CD14-positive monocyte (primary cell): ENCODE results near the gene DVL3. TPM values are rescaled to one million over a fixed set of nuclear protein-coding genes. Genes with fewer than 3 reads are reported as not detected.

Source experiments
- DNase-seq, 3 donors: peaks; one replicate each; pipeline ENCODE4 v3.0.0-alpha.2; 2011 to 2022
- H2AFZ ChIP-seq: 2 replicates; pipeline ENCODE4 v1.6.0; 2012; ENCODE audit warnings: mild to moderate bottlenecking, low read depth, low read length, inconsistent platforms; ENCODE audit not compliant: insufficient read depth, poor library complexity, severe bottlenecking
- H3K27ac ChIP-seq, 2 donors: 1 replicate in 1 of 2; 2 replicates in 1 of 2; pipeline ENCODE4 v1.5.1; 2012 to 2013; ENCODE audit warnings: low read length in 2 of 2, control low read depth in 1 of 2, inconsistent platforms in 1 of 2, low read depth in 1 of 2, mild to moderate bottlenecking in 1 of 2
- H3K27me3 ChIP-seq, 2 donors: one replicate each; pipeline versions ENCODE4 v1.6.0 to v1.6.1; 2011 to 2013; ENCODE audit warnings: low read length in 2 of 2; ENCODE audit not compliant: control insufficient read depth in 2 of 2, insufficient read depth in 2 of 2
- H3K36me3 ChIP-seq, 2 donors: replicated peaks in 1 of 2; 1 replicate in 1 of 2; 2 replicates in 1 of 2; pipeline versions ENCODE4 v1.5.1 to v1.6.1; 2012 to 2013; ENCODE audit warnings: low read length in 2 of 2, control low read depth in 1 of 2, inconsistent platforms in 1 of 2, mild to moderate bottlenecking in 1 of 2; ENCODE audit not compliant: insufficient read depth in 2 of 2, control insufficient read depth in 1 of 2
- H3K4me1 ChIP-seq, 2 donors: 1 replicate in 1 of 2; 2 replicates in 1 of 2; pipeline versions ENCODE4 v1.5.1 to v1.6.1; 2012 to 2013; ENCODE audit warnings: low read length in 2 of 2, control low read depth in 1 of 2, inconsistent platforms in 1 of 2, mild to moderate bottlenecking in 1 of 2, moderate library complexity in 1 of 2; ENCODE audit not compliant: insufficient read depth in 2 of 2, control insufficient read depth in 1 of 2
- H3K4me2 ChIP-seq: replicated peaks from 2 replicates; pipeline ENCODE3; 2012; ENCODE audit warnings: low read length, moderate library complexity, mild to moderate bottlenecking; ENCODE audit not compliant: poor library complexity, severe bottlenecking; ENCODE audit errors: extremely low read depth
- H3K4me3 ChIP-seq, 3 experiments: fragments of 200-600 bp in 1 of 3; sonication (generic) in 1 of 3; replicated peaks in 1 of 3; 1 replicate in 2 of 3; 2 replicates in 1 of 3; pipeline ENCODE4 v1.5.1; 2011 to 2013; ENCODE audit warnings: low read length in 3 of 3, mild to moderate bottlenecking in 3 of 3, control low read depth in 2 of 3, low read depth in 2 of 3, inconsistent platforms in 1 of 3, moderate library complexity in 1 of 3
- H3K79me2 ChIP-seq: 2 replicates; pipeline ENCODE4 v1.6.0; 2012; ENCODE audit warnings: mild to moderate bottlenecking, control low read depth, inconsistent platforms, low read length, moderate library complexity; ENCODE audit not compliant: insufficient read depth
- H3K9ac ChIP-seq: 2 replicates; pipeline ENCODE4 v1.6.0; 2017; ENCODE audit warnings: low read length, mild to moderate bottlenecking; ENCODE audit not compliant: insufficient read depth, poor library complexity, severe bottlenecking
- H3K9me3 ChIP-seq, 2 donors: replicated peaks in 1 of 2; 1 replicate in 1 of 2; 2 replicates in 1 of 2; pipeline versions ENCODE4 v1.5.1 to v1.6.1; 2012 to 2013; ENCODE audit warnings: low read length in 2 of 2, control low read depth in 1 of 2; ENCODE audit not compliant: control insufficient read depth in 1 of 2, insufficient read depth in 1 of 2
- H4K20me1 ChIP-seq: 2 replicates; pipeline ENCODE4 v1.6.0; 2012; ENCODE audit warnings: mild to moderate bottlenecking, low read length, control low read depth, moderate library complexity; ENCODE audit not compliant: insufficient read depth
- H3K27ac Mint-ChIP-seq, 7 donors: one replicate each; pipeline ENCODE4 v1.8.0; 2020; ENCODE audit warnings: mild to moderate bottlenecking in 7 of 7, mixed read lengths in 7 of 7, moderate library complexity in 6 of 7, inconsistent platforms in 2 of 7
- H3K27me3 Mint-ChIP-seq, 3 donors: one replicate each; pipeline ENCODE4 v1.8.0; 2021 to 2022; ENCODE audit warnings: low read depth in 3 of 3, mild to moderate bottlenecking in 3 of 3, mixed read lengths in 3 of 3, moderate library complexity in 3 of 3, inconsistent platforms in 1 of 3
- H3K36me3 Mint-ChIP-seq, 2 donors: one replicate each; pipeline ENCODE4 v1.8.0; 2020; ENCODE audit warnings: mixed read lengths in 2 of 2, inconsistent platforms in 1 of 2, mild to moderate bottlenecking in 1 of 2
- H3K4me1 Mint-ChIP-seq: one replicate; pipeline ENCODE4 v1.8.0; 2020; ENCODE audit warnings: mild to moderate bottlenecking, mixed read lengths
- H3K4me3 Mint-ChIP-seq, 2 donors: one replicate each; pipeline ENCODE4 v1.8.0; 2020; ENCODE audit warnings: mild to moderate bottlenecking in 2 of 2, mixed read lengths in 2 of 2, moderate library complexity in 1 of 2
- H3K9me3 Mint-ChIP-seq, 7 donors: one replicate each; pipeline ENCODE4 v1.8.0; 2020 to 2022; ENCODE audit warnings: mixed read lengths in 7 of 7, mild to moderate bottlenecking in 6 of 7, moderate library complexity in 6 of 7, inconsistent platforms in 2 of 7
- WGBS: methylation state at CpG from one replicate; pipeline ENCODE4 v1.1.5; 2013; ENCODE audit warnings: missing lambda C conversion rate; ENCODE audit not compliant: insufficient coverage; 5-methylcytosine and 5-hydroxymethylcytosine counted together
- intact Hi-C, 2 donors: fragments of 100-400 bp; cut with micrococcal nuclease; formaldehyde crosslinking; loops; one replicate each; pipeline versions ENCODE4 v1.15.0 to v1.15.1; 2023
- polyA plus RNA-seq, 3 donors: library from polyadenylated mRNA; depleted of rRNA in 1 of 3; unstranded in 2 of 3; stranded (reverse) in 1 of 3; fragments of 300-500 nt in 2 of 3; fragments of >200 nt in 1 of 3; fragmentation: Illumina TruSeq in 2 of 3; gene quantifications; 1 replicate in 2 of 3; 2 replicates in 1 of 3; pipeline ENCODE4 v1.2.3, GENCODE V29; 2012 to 2021
- TF ChIP-seq, protein P1 (sequence below): fragments of 200-600 bp; IDR thresholded peaks from one replicate; pipeline ENCODE4 v1.8.0; 2022; ENCODE audit warnings: antibody characterized with exemption, mild to moderate bottlenecking

Gene DVL3
- polyA plus RNA-seq, 3 donors, result 4.5 to 42.1 (median 9.4) TPM

DNA sequence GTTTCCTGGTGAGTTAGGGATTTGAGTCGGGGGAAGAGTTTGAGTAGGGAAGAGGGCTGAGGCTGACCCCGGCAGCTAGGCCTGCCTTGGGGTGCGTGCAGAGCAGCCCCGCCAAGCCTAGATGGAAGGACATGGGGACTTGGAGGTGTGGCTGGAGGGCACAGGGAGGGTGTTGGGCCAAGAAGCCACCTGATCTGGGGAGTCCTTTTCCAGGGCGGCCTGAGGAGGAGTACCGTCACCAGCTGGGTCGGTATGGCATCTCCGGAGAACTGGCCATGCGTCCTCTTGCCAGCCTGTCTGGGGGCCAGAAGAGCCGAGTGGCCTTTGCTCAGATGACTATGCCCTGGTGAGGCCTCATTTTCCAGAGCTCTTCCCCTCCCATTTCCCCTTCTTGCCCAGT lies 37.7 kb downstream of the DVL3 start:
- no peak for DNase-seq
- no peak overlapping the region for H2AFZ ChIP-seq
- H3K4me3 ChIP-seq, result no peak overlapping the region
- peaks cover 3% of the 10 kb centered on the region for H3K4me1 Mint-ChIP-seq
- 99% methylated on average over 10 of the region's 10 CpGs for WGBS
- H3K36me3 Mint-ChIP-seq, result peaks cover 82 to 85% of the 10 kb centered on the region in 2 donors
- no peak overlapping the region for H3K4me3 Mint-ChIP-seq
- no peak overlapping the region for H3K9ac ChIP-seq
- H3K27ac Mint-ChIP-seq, result peak overlapping the region in 2 of 7 donors; percentile 40 to 57
- TF ChIP-seq, protein P1, sequence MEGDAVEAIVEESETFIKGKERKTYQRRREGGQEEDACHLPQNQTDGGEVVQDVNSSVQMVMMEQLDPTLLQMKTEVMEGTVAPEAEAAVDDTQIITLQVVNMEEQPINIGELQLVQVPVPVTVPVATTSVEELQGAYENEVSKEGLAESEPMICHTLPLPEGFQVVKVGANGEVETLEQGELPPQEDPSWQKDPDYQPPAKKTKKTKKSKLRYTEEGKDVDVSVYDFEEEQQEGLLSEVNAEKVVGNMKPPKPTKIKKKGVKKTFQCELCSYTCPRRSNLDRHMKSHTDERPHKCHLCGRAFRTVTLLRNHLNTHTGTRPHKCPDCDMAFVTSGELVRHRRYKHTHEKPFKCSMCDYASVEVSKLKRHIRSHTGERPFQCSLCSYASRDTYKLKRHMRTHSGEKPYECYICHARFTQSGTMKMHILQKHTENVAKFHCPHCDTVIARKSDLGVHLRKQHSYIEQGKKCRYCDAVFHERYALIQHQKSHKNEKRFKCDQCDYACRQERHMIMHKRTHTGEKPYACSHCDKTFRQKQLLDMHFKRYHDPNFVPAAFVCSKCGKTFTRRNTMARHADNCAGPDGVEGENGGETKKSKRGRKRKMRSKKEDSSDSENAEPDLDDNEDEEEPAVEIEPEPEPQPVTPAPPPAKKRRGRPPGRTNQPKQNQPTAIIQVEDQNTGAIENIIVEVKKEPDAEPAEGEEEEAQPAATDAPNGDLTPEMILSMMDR, result no peak
- no peak overlapping the region for H3K4me2 ChIP-seq
- intact Hi-C loops, result no loop called here
- no peaks in the 10 kb centered on the region for H3K9me3 Mint-ChIP-seq
- no peaks in the 10 kb centered on the region for H3K27me3 ChIP-seq
- peaks cover 77 to 86% of the 10 kb centered on the region in 2 donors for H3K36me3 ChIP-seq
- H3K27me3 Mint-ChIP-seq, result no peaks in the 10 kb centered on the region
- no peaks in the 10 kb centered on the region for H3K9me3 ChIP-seq
- no peaks in the 10 kb centered on the region for H3K4me1 ChIP-seq
- H4K20me1 ChIP-seq, result peaks cover 34% of the 10 kb centered on the region
- H3K79me2 ChIP-seq, result peaks cover 21% of the 10 kb centered on the region
- H3K27ac ChIP-seq, result no peak overlapping the region

DNA sequence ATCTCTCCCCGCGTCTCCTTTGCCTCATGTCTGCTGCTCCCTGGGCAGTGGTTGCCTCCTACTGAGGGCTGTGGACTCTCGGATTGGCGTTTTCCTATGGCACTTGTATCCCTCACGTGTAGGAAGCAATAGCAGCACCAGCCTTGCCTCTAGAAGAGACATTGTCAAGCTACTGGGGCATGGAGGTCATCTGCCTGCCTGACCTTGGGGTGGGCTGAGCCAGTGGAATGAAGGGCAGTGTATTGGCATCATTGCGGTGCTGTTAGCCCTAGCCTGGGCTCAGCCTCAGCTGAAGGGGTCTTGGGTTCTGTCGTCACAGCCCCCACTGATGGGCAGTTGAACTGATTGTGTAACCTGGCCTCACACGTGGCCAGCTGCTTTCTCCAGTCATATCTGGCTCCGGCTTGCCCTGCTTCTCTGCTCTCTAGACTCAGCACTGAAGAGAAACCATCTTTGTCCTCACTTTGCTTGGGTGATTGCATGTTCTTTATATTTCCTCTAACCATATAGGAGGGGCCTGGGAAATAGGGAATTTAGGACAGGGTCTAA lies 38.9 kb downstream of the DVL3 start:
- WGBS, result 92% methylated on average over 6 of the region's 9 CpGs
- no peak overlapping the region for H3K4me3 ChIP-seq
- no peak overlapping the region for H3K4me2 ChIP-seq
- intact Hi-C loops, result no loop called here
- no peaks in the 10 kb centered on the region for H3K27me3 ChIP-seq
- H3K79me2 ChIP-seq, result peaks cover 9% of the 10 kb centered on the region
- Mint-ChIP-seq H3K27ac (peak overlapping the region in 2 of 7 donors; percentile 27 to 43), H3K4me3 (no peak overlapping the region), H3K27me3 (no peaks in the 10 kb centered on the region), H3K9me3 (no peaks in the 10 kb centered on the region), H3K36me3 (peaks cover 70 to 74% of the 10 kb centered on the region in 2 donors), H3K4me1 (no peaks in the 10 kb centered on the region)
- H3K9ac ChIP-seq, result no peak overlapping the region
- no peak overlapping the region for H3K27ac ChIP-seq
- H3K9me3 ChIP-seq, result no peaks in the 10 kb centered on the region
- TF ChIP-seq, protein P1, result no peak
- no peak overlapping the region for H2AFZ ChIP-seq
- peaks cover 23% of the 10 kb centered on the region for H4K20me1 ChIP-seq
- H3K36me3 ChIP-seq, result peaks cover 66 to 74% of the 10 kb centered on the region in 2 donors
- no peaks in the 10 kb centered on the region for H3K4me1 ChIP-seq
- DNase-seq, result no peak
